Mucosa of rectum (tissue), 2 donors: Measurements from ENCODE around the gene SNIP1.
"Not testable (repeated sequence)": the region's sequence is repeated elsewhere in the genome, so short reads cannot be mapped to it uniquely, and the experiment has no call there.

Experiments
- H3K27ac ChIP-seq, 2 donors: one replicate each; pipeline ENCODE4 v1.7.0; 2013; ENCODE audit warnings: inconsistent platforms in 2 of 2, low read depth in 2 of 2, low read length in 2 of 2
- H3K27me3 ChIP-seq, 2 donors: one replicate each; pipeline ENCODE4 v1.7.0; 2013; ENCODE audit warnings: low read length in 2 of 2; ENCODE audit not compliant: control insufficient read depth in 2 of 2, insufficient read depth in 2 of 2
- H3K36me3 ChIP-seq, 2 donors: one replicate each; pipeline ENCODE4 v1.7.0; 2013; ENCODE audit warnings: low read length in 2 of 2; ENCODE audit not compliant: control insufficient read depth in 2 of 2, insufficient read depth in 2 of 2
- H3K4me1 ChIP-seq, 2 donors: one replicate each; pipeline ENCODE4 v1.7.0; 2013; ENCODE audit warnings: low read length in 2 of 2, mild to moderate bottlenecking in 1 of 2; ENCODE audit not compliant: control insufficient read depth in 2 of 2, insufficient read depth in 2 of 2
- H3K4me3 ChIP-seq, 2 donors: one replicate each; pipeline ENCODE4 v1.7.0; 2013; ENCODE audit warnings: low read length in 2 of 2
- H3K9ac ChIP-seq, 2 donors: one replicate each; pipeline ENCODE4 v1.7.0; 2013; ENCODE audit warnings: low read length in 2 of 2, low read depth in 1 of 2, mild to moderate bottlenecking in 1 of 2
- H3K9me3 ChIP-seq, 2 donors: one replicate each; pipeline ENCODE4 v1.7.0; 2013; ENCODE audit warnings: low read length in 2 of 2; ENCODE audit not compliant: control insufficient read depth in 2 of 2
- donor health status: healthy.
- donor health status: Normal muscosa, but diverticular disease.

Gene SNIP1

GRCh38 chr1:37514350-37515184 lies 39.5 kb downstream of the SNIP1 start, which contains the start of gene MEAF6:
Gene MEAF6, minus strand, starts transcription at chr1:37514766. Its CDS starts 20 bp downstream, at chr1:37514746.
- Histone ChIP-seq H3K27me3 (no peaks in the 10 kb centered on the region), H3K4me1 (peaks cover 5 to 16% of the 10 kb centered on the region in 2 donors), H3K9me3 (no peaks in the 10 kb centered on the region), H3K9ac (peak within 1 kb of the TSS; percentile 93 to 94), H3K36me3 (peaks cover 0 to 7% of the 10 kb centered on the region in 2 donors), H3K27ac (peak within 1 kb of the TSS; percentile 95 to 96), H3K4me3 (peak within 1 kb of the TSS; percentile 93 to 94)

- Histone ChIP-seq H3K36me3 (peaks cover 5 to 9% of the 10 kb centered on the region in 2 donors), H3K27me3 (no peaks in the 10 kb centered on the region), H3K9me3 (no peaks in the 10 kb centered on the region), H3K27ac (peak overlapping the region in 1 of 2 donors; percentile 96), H3K9ac (peak overlapping the region; percentile 52 to 94), H3K4me1 (peaks cover 5 to 16% of the 10 kb centered on the region in 2 donors), H3K4me3 (peak overlapping the region; percentile 93 to 94)
Observed at GRCh38 chr1:37513795-37514349, 40.2 kb downstream of the SNIP1 start.

- H3K9me3 ChIP-seq: no peaks in the 10 kb centered on the region
- peaks cover 5 to 9% of the 10 kb centered on the region in 2 donors for H3K4me1 ChIP-seq
- H3K27me3 ChIP-seq: no peaks in the 10 kb centered on the region
- H3K27ac ChIP-seq: no peak overlapping the region
- H3K9ac ChIP-seq: no peak overlapping the region
- peaks cover 16 to 20% of the 10 kb centered on the region in 2 donors for H3K36me3 ChIP-seq
- no peak overlapping the region for H3K4me3 ChIP-seq
Observed at GRCh38 chr1:37509181-37509580, 44.9 kb downstream of the SNIP1 start.

- no peak overlapping the region for H3K4me3 ChIP-seq
Observed at GRCh38 chr1:37506740-37507139, 47.4 kb downstream of the SNIP1 start.

GRCh38 chr1:37502791-37503190 lies 51.3 kb downstream of the SNIP1 start:
- H3K9ac ChIP-seq, H3K27ac ChIP-seq: not testable (repeated sequence)
- H3K36me3 ChIP-seq: peaks cover 23 to 37% of the 10 kb centered on the region in 2 donors

More at GRCh38 chr1:37506740-37507139, 47.4 kb downstream of the SNIP1 start:
- no peaks in the 10 kb centered on the region for H3K27me3 ChIP-seq
- no peaks in the 10 kb centered on the region for H3K9me3 ChIP-seq
- H3K9ac ChIP-seq: no peak overlapping the region
- no peak overlapping the region for H3K27ac ChIP-seq
- no peaks in the 10 kb centered on the region for H3K4me1 ChIP-seq
- peaks cover 17 to 33% of the 10 kb centered on the region in 2 donors for H3K36me3 ChIP-seq

GRCh38 chr1:37502104-37502503 lies 52.0 kb downstream of the SNIP1 start:
- Histone ChIP-seq H3K4me1 (peaks cover 0 to 11% of the 10 kb centered on the region in 2 donors), H3K27ac (no peak overlapping the region), H3K9me3 (no peaks in the 10 kb centered on the region), H3K27me3 (no peaks in the 10 kb centered on the region), H3K9ac (no peak overlapping the region), H3K4me3 (no peak overlapping the region), H3K36me3 (peaks cover 24 to 37% of the 10 kb centered on the region in 2 donors)

More at GRCh38 chr1:37502791-37503190, 51.3 kb downstream of the SNIP1 start:
- not testable (repeated sequence) for H3K4me3 ChIP-seq, H3K27me3 ChIP-seq, H3K9me3 ChIP-seq
- peaks cover 0 to 11% of the 10 kb centered on the region in 2 donors for H3K4me1 ChIP-seq

- Histone ChIP-seq H3K4me3 (no peak overlapping the region), H3K36me3 (peaks cover 21 to 35% of the 10 kb centered on the region in 2 donors), H3K9ac (no peak overlapping the region), H3K27ac (no peak overlapping the region), H3K9me3 (no peaks in the 10 kb centered on the region), H3K4me1 (peaks cover 0 to 11% of the 10 kb centered on the region in 2 donors), H3K27me3 (no peaks in the 10 kb centered on the region)
Observed at GRCh38 chr1:37501661-37502060, 52.4 kb downstream of the SNIP1 start.

GRCh38 chr1:37498872-37499617 lies 55.0 kb downstream of the SNIP1 start:
- Histone ChIP-seq H3K4me1 (peaks cover 0 to 11% of the 10 kb centered on the region in 2 donors), H3K36me3 (peaks cover 18 to 31% of the 10 kb centered on the region in 2 donors), H3K9ac (no peak overlapping the region), H3K4me3 (no peak overlapping the region), H3K27ac (peak overlapping the region; percentile 1 to 70), H3K27me3 (no peaks in the 10 kb centered on the region), H3K9me3 (no peaks in the 10 kb centered on the region)

- H3K9ac ChIP-seq: no peak overlapping the region
- H3K9me3 ChIP-seq: no peaks in the 10 kb centered on the region
- H3K27me3 ChIP-seq: no peaks in the 10 kb centered on the region
- peaks cover 17 to 33% of the 10 kb centered on the region in 2 donors for H3K36me3 ChIP-seq
- no peak overlapping the region for H3K4me3 ChIP-seq
- H3K27ac ChIP-seq: peak overlapping the region in 1 of 2 donors; percentile 24
- peaks cover 0 to 11% of the 10 kb centered on the region in 2 donors for H3K4me1 ChIP-seq
Observed at GRCh38 chr1:37497832-37498231, 56.3 kb downstream of the SNIP1 start.
